Islet of Langerhans (tissue), 1 donor: Measurements from ENCODE around the gene LIM2.

Experiments
- FAIRE-seq: peaks from one replicate; lab custom pipeline; 2011; peaks lifted over from hg19 to GRCh38; lab: Jason Lieb, UNC

Gene LIM2

DNA sequence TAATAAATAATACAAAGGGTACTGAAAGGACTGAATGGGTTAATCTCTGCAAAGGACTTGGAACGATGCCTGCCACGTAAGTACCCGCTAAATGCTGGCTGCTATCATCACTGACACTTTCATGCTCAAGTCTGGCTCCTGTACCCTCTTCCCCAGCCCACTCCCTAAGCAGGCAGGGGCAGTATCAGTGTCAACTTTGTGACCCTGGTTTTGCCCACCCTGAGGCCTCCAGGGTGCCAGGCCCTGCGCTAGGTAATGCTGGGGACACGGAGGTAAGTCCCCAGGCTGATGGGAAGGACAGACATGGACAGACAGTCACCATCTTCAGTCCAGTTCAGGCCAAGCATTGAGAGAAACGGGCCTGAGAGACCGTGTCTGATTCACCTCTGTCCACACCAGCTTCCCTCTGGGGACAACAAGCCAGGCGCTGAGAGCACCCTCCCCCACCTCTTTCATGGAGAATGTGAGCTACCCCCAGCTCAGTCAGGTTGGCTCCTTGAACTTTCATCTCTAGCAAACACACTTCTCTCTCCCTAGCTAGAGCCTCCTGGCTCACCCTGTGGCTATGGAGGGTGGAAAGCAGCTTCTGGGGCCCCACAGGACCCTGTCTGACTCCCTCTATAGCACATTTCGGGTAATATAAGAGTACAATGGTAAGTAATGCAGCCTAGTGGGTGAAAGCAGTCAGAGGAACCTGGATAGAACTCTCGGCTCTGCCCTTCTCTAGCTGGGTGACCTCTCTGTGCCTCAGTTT lies 22.4 kb downstream of the LIM2 start:
- no peak for FAIRE-seq

- no peak for FAIRE-seq
Observed at GRCh38 chr19:51364200-51365106, 23.3 kb downstream of the LIM2 start.

- FAIRE-seq = no peak
Observed at GRCh38 chr19:51361239-51361638, 26.5 kb downstream of the LIM2 start.

- FAIRE-seq = no peak
Observed at GRCh38 chr19:51359294-51359693, 28.5 kb downstream of the LIM2 start.

GRCh38 chr19:51357952-51358351 lies 29.8 kb downstream of the LIM2 start:
- FAIRE-seq = no peak

- FAIRE-seq = no peak
Observed at GRCh38 chr19:51356159-51356801, 31.5 kb downstream of the LIM2 start.

DNA sequence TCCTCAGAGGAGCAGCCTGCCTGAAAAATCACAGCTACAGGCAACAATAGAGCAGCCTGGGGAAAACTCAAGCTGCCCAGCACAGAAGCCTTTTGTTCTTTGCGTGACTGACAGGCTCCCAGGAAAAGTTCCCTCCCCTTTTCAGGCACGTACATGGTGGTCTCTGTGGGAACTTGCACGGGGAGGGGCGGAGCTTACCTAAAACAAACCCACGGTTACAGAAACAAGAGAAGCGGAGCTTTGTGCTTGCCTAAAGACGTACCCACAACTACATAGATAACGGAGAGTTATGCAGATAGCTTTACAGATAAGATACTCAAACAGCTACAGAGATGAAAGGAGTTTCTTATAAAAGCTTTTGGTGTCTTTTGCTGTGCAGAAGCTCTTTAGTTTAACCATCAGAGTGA lies 33.0 kb downstream of the LIM2 start:
- FAIRE-seq = no peak

- FAIRE-seq = no peak
Observed at GRCh38 chr19:51354103-51354741, 33.6 kb downstream of the LIM2 start.

- FAIRE-seq = no peak
Observed at GRCh38 chr19:51352783-51353360, 34.9 kb downstream of the LIM2 start.

GRCh38 chr19:51351266-51351990 lies 36.3 kb downstream of the LIM2 start:
- FAIRE-seq = no peak

DNA sequence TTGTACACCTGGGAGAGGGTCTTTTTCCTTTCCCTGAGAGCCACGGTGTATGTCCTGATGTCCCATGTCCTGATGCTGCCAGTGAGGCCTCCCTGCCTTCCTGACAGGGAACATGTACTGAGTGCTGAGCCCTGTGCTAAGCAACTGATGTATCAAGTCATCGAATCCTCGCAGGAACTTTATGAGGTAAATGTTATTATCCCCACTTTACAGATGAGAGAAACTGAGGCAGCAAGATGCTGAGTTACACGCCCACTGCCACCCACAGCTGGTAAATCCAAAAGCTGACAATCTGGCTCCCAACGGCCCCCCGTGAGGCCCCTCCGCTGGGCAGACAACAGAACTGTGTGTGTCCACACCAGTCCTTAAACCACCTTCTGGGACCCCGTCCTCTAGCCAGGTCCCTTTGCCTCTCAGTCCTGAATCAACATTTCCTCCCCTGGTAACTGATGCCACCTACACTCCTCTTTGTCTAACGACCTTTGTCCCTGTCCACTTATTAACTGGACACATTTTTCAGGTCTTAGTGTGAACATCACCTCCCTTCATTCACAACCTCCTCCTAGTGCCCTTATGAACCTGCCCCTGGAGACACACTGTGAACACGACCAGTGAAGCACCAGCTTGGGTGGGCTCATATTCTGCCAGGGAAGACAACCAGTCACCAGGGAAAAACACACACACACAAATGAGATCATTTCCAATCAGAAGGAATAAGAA lies 40.4 kb downstream of the LIM2 start:
- FAIRE-seq = no peak

DNA sequence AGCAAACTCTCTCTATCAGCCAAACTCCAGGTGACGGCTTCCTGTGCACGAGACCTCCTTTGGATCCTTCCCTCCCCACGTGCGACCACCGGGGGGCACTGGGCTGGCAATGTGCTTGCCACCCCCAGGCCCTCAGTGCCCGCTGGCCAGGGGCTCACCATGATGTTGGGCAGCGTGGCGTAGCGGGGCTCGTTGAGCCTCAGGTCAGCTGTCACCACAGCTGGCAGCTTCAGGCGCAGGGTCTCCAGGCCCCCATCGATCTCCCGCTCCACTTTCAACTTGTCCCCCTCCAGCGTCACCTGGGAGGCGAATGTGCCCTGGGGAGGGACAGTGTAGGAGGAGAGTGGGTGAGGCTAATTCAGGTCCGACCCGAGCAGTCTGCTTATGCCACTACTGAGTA lies 41.0 kb downstream of the LIM2 start:
- FAIRE-seq = no peak

GRCh38 chr19:51345076-51345620 lies 42.6 kb downstream of the LIM2 start:
- no peak for FAIRE-seq

DNA sequence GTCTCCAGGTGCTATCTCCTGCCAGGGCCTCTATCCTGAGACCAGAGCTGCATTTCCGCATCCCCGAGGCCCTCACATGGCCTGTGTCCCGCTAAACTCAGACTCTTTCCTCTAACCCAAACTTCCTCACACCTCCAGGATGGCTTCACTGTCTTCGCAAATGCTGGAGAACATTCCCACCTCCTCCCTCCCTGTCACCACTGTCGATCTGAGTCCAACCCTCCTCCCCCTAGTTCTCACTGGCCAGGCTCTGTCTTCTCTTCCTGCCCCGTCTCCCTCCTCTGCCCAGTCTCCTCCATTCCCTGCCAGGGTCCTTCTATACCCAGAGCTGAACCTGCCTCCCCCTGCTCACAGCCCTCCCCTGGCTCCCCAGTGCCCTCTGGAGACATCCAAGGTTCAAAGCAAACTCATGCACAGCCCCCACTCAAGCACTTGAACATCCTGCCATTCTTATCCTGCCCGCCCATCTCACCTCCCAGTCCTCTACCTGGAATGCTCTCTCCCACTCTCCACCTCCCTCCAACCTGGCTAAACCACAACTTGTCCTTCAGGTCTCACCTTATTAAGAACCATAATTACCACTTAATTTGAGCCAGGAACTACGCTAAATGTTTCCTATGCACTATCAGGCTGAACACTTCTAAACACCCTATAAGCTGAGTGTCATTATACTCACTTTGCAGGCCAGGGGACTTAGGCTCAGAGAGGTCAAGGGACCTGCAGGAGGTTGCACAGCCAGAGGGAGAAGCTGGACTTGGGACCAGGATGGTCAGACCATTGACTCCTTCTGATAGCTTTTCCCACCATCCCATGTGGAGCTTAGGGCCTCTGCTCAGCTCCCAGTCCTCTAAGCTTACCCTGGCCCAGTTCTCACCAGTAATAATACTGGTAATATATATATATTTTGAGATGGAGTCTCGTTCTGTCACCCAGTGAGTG lies 44.9 kb downstream of the LIM2 start:
- FAIRE-seq = no peak

DNA sequence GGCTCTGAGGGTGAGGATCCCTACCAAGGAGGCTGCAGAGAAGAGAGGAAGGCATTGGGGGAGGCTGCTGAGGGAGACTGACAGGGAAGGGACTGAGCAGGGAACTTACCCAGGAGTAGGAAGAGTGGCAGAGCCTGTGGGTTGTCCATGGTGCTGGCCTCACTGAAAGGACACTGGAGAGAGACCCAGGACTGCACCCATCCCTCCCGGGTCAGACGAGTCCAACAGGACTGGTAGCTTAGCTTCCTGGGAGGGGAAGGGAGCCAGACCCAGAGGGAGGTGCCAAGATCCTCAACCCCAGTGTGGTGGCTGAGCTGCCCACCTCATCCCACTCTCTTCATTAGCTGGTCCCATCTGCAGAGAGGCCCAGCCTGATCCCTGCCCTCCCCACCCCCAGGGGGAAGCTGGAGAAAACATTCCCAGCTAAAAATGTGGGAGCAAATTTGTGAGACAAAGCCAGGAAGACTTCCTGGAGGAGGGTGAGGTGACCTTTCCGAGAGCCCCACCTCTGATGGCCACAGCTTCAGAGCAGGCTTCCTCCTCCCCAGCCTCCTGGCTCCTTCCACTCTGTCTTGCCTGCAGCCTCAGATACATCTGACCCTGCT lies 45.7 kb downstream of the LIM2 start, which contains the start of gene VSIG10L:
Gene VSIG10L (minus strand): TSS at position 164 of the 605 bp plus-strand sequence. CDS start 15 bp downstream, at position 149.
- FAIRE-seq = no peak

- no peak for FAIRE-seq
Observed at GRCh38 chr19:51341066-51341465, 46.7 kb downstream of the LIM2 start.

DNA sequence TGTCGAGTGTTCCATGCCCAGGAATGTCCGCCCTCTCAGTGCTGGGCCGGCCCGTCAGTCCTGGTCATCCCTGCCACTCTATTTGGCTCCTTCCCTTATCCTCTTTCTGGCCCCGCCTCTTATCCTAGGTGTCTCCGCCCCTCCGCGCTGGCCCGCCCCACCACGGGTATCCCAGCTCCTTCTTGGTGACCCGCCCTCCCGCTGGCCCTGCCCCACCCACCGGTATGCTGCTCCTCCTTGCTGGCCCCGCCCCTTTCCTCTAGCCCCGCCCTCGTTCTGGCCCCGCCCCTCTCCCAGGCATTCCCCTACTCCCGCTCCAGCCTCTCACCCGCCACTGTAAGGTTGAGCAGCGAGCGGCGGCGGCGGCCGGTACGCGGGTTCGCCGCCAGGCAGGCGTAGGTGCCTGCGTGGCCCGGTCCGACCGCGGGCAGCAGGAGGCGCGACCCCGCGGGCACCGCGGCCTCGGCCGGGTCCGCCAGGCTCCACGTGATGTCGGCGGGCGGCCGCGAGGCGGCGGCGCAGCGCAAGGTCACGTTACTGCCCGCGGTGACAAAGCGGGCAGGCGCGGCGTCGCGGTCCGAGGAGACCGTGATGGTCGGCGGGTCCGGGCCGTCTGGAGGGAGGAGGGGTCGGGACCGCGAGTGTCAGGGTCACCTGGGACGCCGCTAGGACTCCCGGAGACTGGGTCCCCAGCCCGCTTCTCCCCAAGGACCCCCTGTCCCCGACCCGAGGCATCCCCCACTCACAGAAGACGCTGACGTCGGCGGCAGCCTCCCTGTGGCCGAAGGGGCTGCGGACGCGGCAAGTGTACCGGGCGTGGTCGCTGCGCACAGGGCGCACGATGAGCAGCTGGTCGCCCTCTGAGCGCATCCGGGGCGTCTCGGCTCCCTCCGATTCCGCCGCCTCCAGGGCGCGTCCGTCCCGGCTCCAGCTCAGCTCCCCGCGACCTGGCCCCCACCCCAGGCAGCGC lies 47.8 kb downstream of the LIM2 start:
- FAIRE-seq = no peak

DNA sequence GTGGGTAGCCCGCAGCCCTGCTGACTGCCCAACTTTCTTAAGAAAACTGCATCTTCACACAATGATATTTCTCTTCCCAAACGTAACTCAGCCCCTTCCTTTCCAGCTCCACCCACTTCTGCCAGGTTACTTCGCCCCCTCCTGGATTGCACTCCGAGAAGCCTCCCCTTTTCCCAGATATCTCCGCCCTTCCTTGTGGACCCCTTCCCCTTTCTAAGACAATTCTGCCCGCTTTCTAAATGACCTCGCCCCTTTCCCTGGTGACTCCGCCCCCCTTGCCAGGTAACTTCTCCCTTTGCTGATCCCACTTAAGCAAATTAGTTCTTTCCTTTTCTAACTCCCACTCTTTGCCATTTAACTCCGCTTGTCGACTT lies 48.5 kb downstream of the LIM2 start:
- FAIRE-seq = no peak
